DMS114 treated with DMSO at 0.1 percent for 48 hours (cell line): Measurements from ENCODE around the gene NAA50.
A peak's percentile ranks its signal among the peaks of the same experiment; 100 is the strongest.

Experiments used
- DNase-seq: peaks from one replicate; lab custom pipeline; 2025; ENCODE audit not compliant: unreplicated experiment; lab: John Stamatoyannopoulos, UW

NAA50 gene

GRCh38 chr3:113743006-113743630 lies 2.9 kb downstream of the NAA50 start:
- DNase-seq: no peak

DNA sequence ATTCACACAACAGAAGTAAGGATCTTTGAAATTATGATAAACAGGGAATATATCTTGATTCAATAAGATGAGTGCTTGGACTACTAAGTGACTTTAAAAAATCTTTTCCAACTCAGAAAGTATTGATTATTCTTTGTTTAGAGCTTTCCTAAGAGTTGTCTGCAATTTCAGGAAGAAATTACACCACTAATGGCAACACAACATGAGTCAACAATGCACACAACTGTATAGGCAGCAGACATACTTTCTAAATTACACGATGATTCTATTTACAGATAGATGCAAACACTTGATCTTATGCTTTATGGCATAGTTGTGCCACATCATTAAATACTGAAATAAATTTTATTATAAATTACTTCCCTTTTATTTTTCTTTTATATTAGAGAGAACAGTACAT lies 4.4 kb downstream of the NAA50 start:
- DNase-seq: no peak

GRCh38 chr3:113741086-113741485 lies 5.0 kb downstream of the NAA50 start:
- no peak for DNase-seq

- peak; percentile 62 for DNase-seq
Measured at GRCh38 chr3:113736548-113737089, 9.4 kb downstream of the NAA50 start.

GRCh38 chr3:113731694-113732093 lies 14.4 kb downstream of the NAA50 start:
- no peak for DNase-seq

GRCh38 chr3:113730550-113730949 lies 15.5 kb downstream of the NAA50 start:
- DNase-seq: no peak

DNA sequence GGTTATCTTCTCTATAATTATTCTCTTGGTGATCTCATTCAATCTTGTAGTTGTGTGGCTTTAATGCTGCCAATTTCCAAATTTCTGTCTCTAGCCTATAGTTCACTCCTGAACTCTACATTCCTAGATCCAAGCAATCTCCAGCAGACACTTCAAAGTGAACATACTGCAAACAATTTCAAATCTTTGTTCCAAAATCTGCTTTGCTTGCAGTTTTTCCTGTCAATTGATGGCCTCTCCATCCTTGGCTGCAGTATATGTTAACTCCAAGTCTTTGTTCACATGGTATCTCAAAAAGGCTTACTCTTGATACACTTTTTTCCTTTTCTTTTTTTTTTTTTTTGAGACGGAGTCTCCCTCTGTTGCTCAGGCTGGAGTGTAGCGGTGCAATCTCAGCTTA lies 17.4 kb downstream of the NAA50 start:
- no peak for DNase-seq

- no peak for DNase-seq
Measured at GRCh38 chr3:113721636-113722035, 24.4 kb downstream of the NAA50 start.

DNA sequence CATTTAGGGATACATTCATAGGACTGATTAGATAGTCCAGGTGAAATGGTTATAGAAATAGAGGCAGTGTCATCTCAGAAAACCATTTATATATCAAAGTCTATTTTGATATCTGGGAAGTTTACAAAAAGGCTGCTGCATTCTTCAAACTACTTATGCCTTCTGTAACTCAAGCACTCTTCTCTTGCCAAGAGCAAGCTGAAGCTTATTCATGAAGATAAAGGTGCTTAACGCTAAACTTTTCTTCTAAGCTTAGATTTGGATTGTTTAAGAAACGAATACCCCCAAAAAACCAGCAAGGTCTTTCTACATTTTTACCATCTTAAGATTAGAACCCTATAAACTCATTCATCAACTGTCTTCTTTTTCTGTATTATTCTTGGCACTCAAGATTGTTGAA lies 26.3 kb downstream of the NAA50 start:
- DNase-seq: no peak

DNA sequence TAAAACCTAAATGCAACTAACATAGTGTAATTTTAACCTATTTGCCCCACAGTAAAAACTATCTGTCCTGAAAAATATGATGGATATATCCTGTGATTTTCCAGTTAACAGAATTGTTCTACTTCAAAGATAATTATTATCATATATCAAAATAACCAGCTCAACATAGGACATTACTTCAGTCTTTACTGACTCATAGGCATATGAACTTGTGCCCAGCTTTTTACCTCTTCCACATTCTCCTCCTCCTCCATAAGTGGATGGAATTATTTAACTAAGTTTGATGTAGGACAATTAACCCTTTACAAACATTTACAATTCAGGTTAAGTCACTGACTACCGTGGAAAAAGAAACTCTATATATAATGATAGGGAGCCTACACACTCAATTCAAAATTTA lies 26.8 kb downstream of the NAA50 start:
- DNase-seq: no peak

GRCh38 chr3:113717818-113718217 lies 28.2 kb downstream of the NAA50 start:
- DNase-seq: no peak

DNA sequence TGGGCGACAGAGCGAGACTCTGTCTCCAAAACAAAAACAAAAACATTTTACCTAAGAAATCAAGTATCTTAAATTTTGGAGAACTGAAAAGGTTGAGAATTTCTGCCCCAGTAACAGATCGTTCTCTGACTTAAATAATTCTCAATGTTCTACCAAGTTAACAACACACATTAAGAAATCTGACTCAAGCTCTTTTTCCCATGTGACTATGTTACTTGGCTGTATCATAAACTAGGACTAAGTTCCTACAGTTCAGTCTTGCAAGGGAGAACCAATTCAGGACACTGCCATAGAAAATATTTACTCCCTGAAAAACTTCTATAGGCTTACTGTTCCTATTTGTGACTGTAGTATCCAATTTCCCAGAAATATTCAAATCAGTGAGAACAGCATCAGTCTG lies 28.7 kb downstream of the NAA50 start:
- DNase-seq: no peak

- no peak for DNase-seq
Measured at GRCh38 chr3:113714702-113715101, 31.3 kb downstream of the NAA50 start.

- no peak for DNase-seq
Measured at GRCh38 chr3:113712129-113712528, 33.9 kb downstream of the NAA50 start.

GRCh38 chr3:113707835-113708234 lies 38.2 kb downstream of the NAA50 start:
- DNase-seq: no peak

- DNase-seq: no peak
Measured at GRCh38 chr3:113698956-113699355, 47.1 kb downstream of the NAA50 start.

- no peak for DNase-seq
Measured at GRCh38 chr3:113698213-113698742, 47.8 kb downstream of the NAA50 start.

DNA sequence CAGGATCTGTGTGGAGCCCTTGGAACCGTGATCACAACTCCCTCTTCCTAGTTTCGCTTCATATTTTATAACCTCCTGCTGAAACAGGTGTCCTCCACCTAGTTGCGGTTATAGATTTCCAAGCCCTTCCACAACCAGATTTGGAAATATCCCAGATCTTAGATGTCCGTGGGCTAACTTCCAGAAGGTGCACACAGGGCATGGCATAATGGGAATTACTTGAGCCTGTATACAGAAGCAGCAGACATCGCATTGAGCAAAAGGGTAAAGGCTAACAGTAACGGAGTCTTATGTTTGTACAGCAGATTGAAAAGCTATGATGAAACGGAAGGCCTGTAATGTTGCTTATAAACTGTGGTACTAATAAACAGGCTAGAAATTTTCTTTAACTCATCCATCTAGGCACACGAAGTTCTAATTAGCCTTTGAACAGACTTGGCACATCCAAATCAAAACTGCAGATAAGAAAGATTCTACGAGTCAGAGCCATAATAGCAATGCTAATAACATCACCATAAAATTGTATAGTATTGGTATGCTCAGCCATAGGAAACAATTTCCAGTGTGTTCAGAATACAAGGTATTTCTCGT lies 48.5 kb downstream of the NAA50 start:
- no peak for DNase-seq

DNA sequence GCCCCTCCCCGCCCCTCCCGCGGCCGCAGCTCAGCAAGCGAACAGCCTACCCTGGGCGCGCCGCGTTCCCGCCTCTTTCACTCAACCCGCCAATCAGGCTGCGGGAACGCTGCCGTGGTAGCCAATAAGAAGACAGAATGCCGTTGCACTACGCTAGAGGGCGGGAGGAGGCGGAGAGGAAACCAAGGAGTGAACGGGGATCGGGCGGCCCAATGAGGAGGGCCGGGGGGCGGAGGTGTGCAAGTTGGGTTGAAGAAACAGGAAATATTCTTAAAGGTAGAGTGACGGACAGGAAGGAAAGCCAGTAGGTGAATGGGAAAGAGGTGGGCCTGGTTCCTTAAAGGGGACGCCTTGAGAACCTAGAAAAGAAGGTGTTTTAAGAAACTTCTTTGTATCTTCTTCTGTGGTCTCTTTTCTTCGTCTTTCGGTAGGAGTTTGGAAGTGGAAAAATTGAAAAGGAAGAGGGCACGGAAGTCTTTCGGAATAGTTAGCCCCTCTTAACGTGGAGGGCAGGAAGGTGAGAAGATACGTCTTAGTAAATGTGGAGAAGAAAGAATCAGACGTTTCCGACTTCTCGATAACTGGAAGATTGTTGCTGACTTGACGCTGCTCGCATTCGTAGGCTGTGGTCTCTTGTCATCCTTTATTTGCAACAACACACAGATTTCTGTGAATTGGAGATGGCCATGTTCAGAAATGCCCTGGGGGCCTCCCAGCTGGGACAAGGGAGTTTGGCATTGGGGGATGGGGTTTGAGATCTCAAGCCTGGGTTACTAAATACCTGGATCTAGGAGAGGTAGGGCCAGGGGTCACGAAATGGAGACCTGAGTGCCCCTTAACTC lies 49.2 kb downstream of the NAA50 start:
- peak; percentile 99 for DNase-seq

- DNase-seq: peak; percentile 17
Measured at GRCh38 chr3:113695786-113696645, 50.0 kb downstream of the NAA50 start, which contains the start of gene USF3. Gene USF3 (minus strand): TSS chr3:113696642. CDS start chr3:113674878, 21,764 bp downstream.

- no peak for DNase-seq
Measured at GRCh38 chr3:113695431-113695785, 50.6 kb downstream of the NAA50 start.
